ENCODE data around the gene ZNF507.

Gene ZNF507

GRCh38 chr19:32342695-32343094 is 2.7 kb upstream of the ZNF507 start:
- Histone ChIP-seq H3K27me3 (ENCODE audit: insufficient read depth, low read length) (no peaks in the 10 kb centered on the region), H3K27ac (ENCODE audit: low read depth, low read length) (no peak overlapping the region), H3K36me3 (ENCODE audit: insufficient read depth, low read length) (peaks cover 6% of the 10 kb centered on the region), H3K9ac (ENCODE audit: low read depth, low read length) (no peak overlapping the region), H3K4me1 (ENCODE audit: insufficient read depth, low read length) (no peaks in the 10 kb centered on the region), H3K9me3 (ENCODE audit: insufficient read depth, low read depth, low read length) (no peaks in the 10 kb centered on the region), H3K4me3 (ENCODE audit: low read length) (no peak overlapping the region)
- WGBS, result 96% methylated on average over 2 of the region's 2 CpGs

- Histone ChIP-seq H3K4me3 (ENCODE audit: low read length) (no peak overlapping the region), H3K4me1 (ENCODE audit: insufficient read depth, low read length) (no peaks in the 10 kb centered on the region), H3K27ac (ENCODE audit: low read depth, low read length) (no peak overlapping the region), H3K9me3 (ENCODE audit: insufficient read depth, low read depth, low read length) (no peaks in the 10 kb centered on the region), H3K27me3 (ENCODE audit: insufficient read depth, low read length) (no peaks in the 10 kb centered on the region), H3K36me3 (ENCODE audit: insufficient read depth, low read length) (peaks cover 16% of the 10 kb centered on the region), H3K9ac (ENCODE audit: low read depth, low read length) (no peak overlapping the region)
- WGBS, result 91% methylated on average over 11 of the region's 11 CpGs
Observed at GRCh38 chr19:32343550-32344262, 1.7 kb upstream of the ZNF507 start.

- H3K36me3 ChIP-seq (ENCODE audit: insufficient read depth, low read length), result peaks cover 37% of the 10 kb centered on the region
- no peaks in the 10 kb centered on the region for H3K9me3 ChIP-seq (ENCODE audit: insufficient read depth, low read depth, low read length)
- H3K9ac ChIP-seq (ENCODE audit: low read depth, low read length), result peak overlapping the region; percentile 97; the same call in 1 of the 2 replicates
- H3K27me3 ChIP-seq (ENCODE audit: insufficient read depth, low read length), result no peaks in the 10 kb centered on the region
- 100% methylated on average over 1 of the region's 3 CpGs for WGBS
- peak overlapping the region; percentile 100 for H3K4me3 ChIP-seq (ENCODE audit: low read length)
- H3K4me1 ChIP-seq (ENCODE audit: insufficient read depth, low read length), result no peaks in the 10 kb centered on the region; the same call in 1 of the 2 replicates
- H3K27ac ChIP-seq (ENCODE audit: low read depth, low read length), result no peak overlapping the region
Observed at GRCh38 chr19:32346901-32347300, 1.5 kb downstream of the ZNF507 start.

- H3K27me3 ChIP-seq (ENCODE audit: insufficient read depth, low read length), result no peaks in the 10 kb centered on the region
- no peaks in the 10 kb centered on the region for H3K9me3 ChIP-seq (ENCODE audit: insufficient read depth, low read depth, low read length)
- no peaks in the 10 kb centered on the region; the same call in 1 of the 2 replicates for H3K4me1 ChIP-seq (ENCODE audit: insufficient read depth, low read length)
- peaks cover 40% of the 10 kb centered on the region for H3K36me3 ChIP-seq (ENCODE audit: insufficient read depth, low read length)
- H3K4me3 ChIP-seq (ENCODE audit: low read length), result no peak overlapping the region
- H3K9ac ChIP-seq (ENCODE audit: low read depth, low read length), result no peak overlapping the region
- no peak overlapping the region for H3K27ac ChIP-seq (ENCODE audit: low read depth, low read length)
Observed at GRCh38 chr19:32347573-32347972, 2.2 kb downstream of the ZNF507 start.

- H3K9ac ChIP-seq (ENCODE audit: low read depth, low read length), result no peak overlapping the region
- no peak overlapping the region for H3K4me3 ChIP-seq (ENCODE audit: low read length)
- no peak overlapping the region for H3K27ac ChIP-seq (ENCODE audit: low read depth, low read length)
- H3K36me3 ChIP-seq (ENCODE audit: insufficient read depth, low read length), result peaks cover 55% of the 10 kb centered on the region
- H3K27me3 ChIP-seq (ENCODE audit: insufficient read depth, low read length), result no peaks in the 10 kb centered on the region
- no peaks in the 10 kb centered on the region; the same call in 1 of the 2 replicates for H3K4me1 ChIP-seq (ENCODE audit: insufficient read depth, low read length)
- WGBS, result 82% methylated on average over 1 of the region's 1 CpG
- H3K9me3 ChIP-seq (ENCODE audit: insufficient read depth, low read depth, low read length), result no peaks in the 10 kb centered on the region
Observed at GRCh38 chr19:32349051-32349450, 3.6 kb downstream of the ZNF507 start.

- H3K9ac ChIP-seq (ENCODE audit: low read depth, low read length), result no peak overlapping the region
- H3K4me1 ChIP-seq (ENCODE audit: insufficient read depth, low read length), result no peaks in the 10 kb centered on the region; the same call in 1 of the 2 replicates
- H3K27me3 ChIP-seq (ENCODE audit: insufficient read depth, low read length), result no peaks in the 10 kb centered on the region
- H3K36me3 ChIP-seq (ENCODE audit: insufficient read depth, low read length), result peaks cover 63% of the 10 kb centered on the region
- no peak overlapping the region for H3K4me3 ChIP-seq (ENCODE audit: low read length)
- WGBS, result 100% methylated on average over 2 of the region's 2 CpGs
- no peaks in the 10 kb centered on the region for H3K9me3 ChIP-seq (ENCODE audit: insufficient read depth, low read depth, low read length)
- no peak overlapping the region for H3K27ac ChIP-seq (ENCODE audit: low read depth, low read length)
Observed at GRCh38 chr19:32349724-32350470, 4.5 kb downstream of the ZNF507 start.

GRCh38 chr19:32350471-32350865 is 5.1 kb downstream of the ZNF507 start:
- H3K4me3 ChIP-seq (ENCODE audit: low read length), result no peak overlapping the region
- no peaks in the 10 kb centered on the region for H3K9me3 ChIP-seq (ENCODE audit: insufficient read depth, low read depth, low read length)
- no peaks in the 10 kb centered on the region for H3K27me3 ChIP-seq (ENCODE audit: insufficient read depth, low read length)
- H3K9ac ChIP-seq (ENCODE audit: low read depth, low read length), result no peak overlapping the region
- no peak overlapping the region for H3K27ac ChIP-seq (ENCODE audit: low read depth, low read length)
- H3K36me3 ChIP-seq (ENCODE audit: insufficient read depth, low read length), result peaks cover 69% of the 10 kb centered on the region
- 100% methylated on average over 1 of the region's 3 CpGs for WGBS
- H3K4me1 ChIP-seq (ENCODE audit: insufficient read depth, low read length), result no peaks in the 10 kb centered on the region; the same call in 1 of the 2 replicates

GRCh38 chr19:32350987-32351348 is 5.6 kb downstream of the ZNF507 start:
- WGBS, result 96% methylated on average over 2 of the region's 2 CpGs
- H3K36me3 ChIP-seq (ENCODE audit: insufficient read depth, low read length), result peaks cover 74% of the 10 kb centered on the region

GRCh38 chr19:32352241-32352630 is 6.8 kb downstream of the ZNF507 start:
- H3K36me3 ChIP-seq (ENCODE audit: insufficient read depth, low read length), result peaks cover 85% of the 10 kb centered on the region
- 93% methylated on average over 1 of the region's 1 CpG for WGBS
- no peak overlapping the region for H3K27ac ChIP-seq (ENCODE audit: low read depth, low read length)
- H3K4me1 ChIP-seq (ENCODE audit: insufficient read depth, low read length), result no peaks in the 10 kb centered on the region; the same call in 1 of the 2 replicates
- no peaks in the 10 kb centered on the region for H3K27me3 ChIP-seq (ENCODE audit: insufficient read depth, low read length)
- no peak overlapping the region for H3K4me3 ChIP-seq (ENCODE audit: low read length)
- H3K9ac ChIP-seq (ENCODE audit: low read depth, low read length), result no peak overlapping the region
- H3K9me3 ChIP-seq (ENCODE audit: insufficient read depth, low read depth, low read length), result no peaks in the 10 kb centered on the region

More at GRCh38 chr19:32350987-32351348, 5.6 kb downstream of the ZNF507 start:
- no peaks in the 10 kb centered on the region; the same call in 1 of the 2 replicates for H3K4me1 ChIP-seq (ENCODE audit: insufficient read depth, low read length)
- no peaks in the 10 kb centered on the region for H3K9me3 ChIP-seq (ENCODE audit: insufficient read depth, low read depth, low read length)
- no peak overlapping the region for H3K27ac ChIP-seq (ENCODE audit: low read depth, low read length)
- no peak overlapping the region for H3K4me3 ChIP-seq (ENCODE audit: low read length)
- H3K27me3 ChIP-seq (ENCODE audit: insufficient read depth, low read length), result no peaks in the 10 kb centered on the region
- no peak overlapping the region for H3K9ac ChIP-seq (ENCODE audit: low read depth, low read length)

GRCh38 chr19:32354345-32354744 is 8.9 kb downstream of the ZNF507 start:
- H3K27me3 ChIP-seq (ENCODE audit: insufficient read depth, low read length), result no peaks in the 10 kb centered on the region
- H3K27ac ChIP-seq (ENCODE audit: low read depth, low read length), result no peak overlapping the region
- H3K36me3 ChIP-seq (ENCODE audit: insufficient read depth, low read length), result peaks cover 85% of the 10 kb centered on the region
- 97% methylated on average over 9 of the region's 9 CpGs for WGBS
- no peaks in the 10 kb centered on the region for H3K9me3 ChIP-seq (ENCODE audit: insufficient read depth, low read depth, low read length)
- no peak overlapping the region for H3K4me3 ChIP-seq (ENCODE audit: low read length)
- H3K4me1 ChIP-seq (ENCODE audit: insufficient read depth, low read length), result no peaks in the 10 kb centered on the region; the same call in 1 of the 2 replicates
- H3K9ac ChIP-seq (ENCODE audit: low read depth, low read length), result no peak overlapping the region

GRCh38 chr19:32355309-32355708 is 9.9 kb downstream of the ZNF507 start:
- no peaks in the 10 kb centered on the region; the same call in 1 of the 2 replicates for H3K4me1 ChIP-seq (ENCODE audit: insufficient read depth, low read length)
- H3K4me3 ChIP-seq (ENCODE audit: low read length), result no peak overlapping the region
- peaks cover 85% of the 10 kb centered on the region for H3K36me3 ChIP-seq (ENCODE audit: insufficient read depth, low read length)
- no peaks in the 10 kb centered on the region for H3K9me3 ChIP-seq (ENCODE audit: insufficient read depth, low read depth, low read length)
- no peaks in the 10 kb centered on the region for H3K27me3 ChIP-seq (ENCODE audit: insufficient read depth, low read length)
- H3K27ac ChIP-seq (ENCODE audit: low read depth, low read length), result no peak overlapping the region
- WGBS, result 96% methylated on average over 3 of the region's 3 CpGs
- H3K9ac ChIP-seq (ENCODE audit: low read depth, low read length), result no peak overlapping the region
